HG03521 (cell line): Measurements from ENCODE around the gene SPSB4.

ENCODE experiments used
- ATAC-seq: cut with Tn5 transposase; IDR thresholded peaks from one replicate; pipeline ENCODE4 v1.9.1; 2021; ENCODE audit warnings: mild to moderate bottlenecking, moderate library complexity; ENCODE audit not compliant: unreplicated experiment

The SPSB4 gene

DNA sequence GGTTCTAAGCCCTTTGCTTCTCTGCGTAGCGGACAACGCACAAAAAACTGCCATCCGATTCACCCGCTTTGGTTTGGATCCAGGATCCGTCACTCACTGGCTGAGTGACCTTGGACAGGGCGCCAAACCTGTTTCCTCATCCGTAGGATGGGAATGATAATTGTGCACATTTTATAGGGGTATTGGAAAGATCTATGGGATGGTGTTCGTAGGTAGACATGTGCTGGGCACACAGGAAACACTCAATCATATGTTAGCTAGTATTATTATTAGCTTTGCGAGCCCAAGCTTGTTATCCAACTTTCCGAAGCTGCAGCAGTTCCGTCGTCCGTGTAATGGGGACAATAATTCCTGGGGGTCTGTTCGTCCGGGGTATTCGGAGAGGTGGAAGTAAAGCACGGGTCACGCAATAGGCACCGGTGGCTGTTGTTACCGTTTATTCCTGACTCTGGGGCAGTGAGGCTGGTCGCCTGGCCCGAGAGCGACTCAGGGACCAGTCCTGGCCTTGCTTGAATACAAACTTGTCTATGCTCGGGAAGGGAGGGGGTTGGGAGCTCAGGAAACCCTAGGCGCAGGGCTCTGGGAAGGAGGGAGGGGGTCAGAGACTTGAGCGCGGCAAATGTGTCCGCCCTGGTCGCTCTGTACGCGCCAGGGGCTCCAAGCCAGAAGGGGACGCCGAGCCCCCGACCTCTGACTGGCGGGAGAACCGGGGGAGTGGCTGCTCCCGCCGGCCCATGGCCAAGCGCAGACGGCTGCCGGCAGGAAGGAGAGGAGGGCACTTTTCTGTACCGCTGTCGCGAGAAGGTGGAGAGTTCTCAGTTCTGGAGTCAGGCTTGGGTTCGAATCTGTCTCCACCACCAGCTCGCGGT is 1.3 kb downstream of the SPSB4 start:
- ATAC-seq: no peak

DNA sequence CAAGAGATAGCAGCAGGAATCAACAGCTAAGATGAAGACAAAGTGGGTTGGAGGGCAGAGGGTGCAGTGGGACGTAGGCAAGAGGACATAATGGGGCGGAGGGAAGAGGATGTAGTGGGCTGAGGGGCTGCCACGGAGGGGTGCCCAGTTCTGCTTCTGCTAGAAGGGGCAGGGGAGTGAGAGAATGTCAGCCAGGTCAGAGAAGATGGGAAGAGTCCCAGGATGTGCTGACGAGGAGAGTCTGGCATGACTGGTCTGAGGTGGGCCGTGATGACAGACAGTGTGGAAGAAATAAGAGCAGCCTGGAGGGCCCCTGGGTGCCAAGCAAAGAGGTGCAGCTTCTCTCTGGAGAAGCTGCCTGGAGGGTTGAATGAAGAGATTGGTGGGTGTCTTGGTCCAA is 4.0 kb downstream of the SPSB4 start:
- ATAC-seq: no peak

DNA sequence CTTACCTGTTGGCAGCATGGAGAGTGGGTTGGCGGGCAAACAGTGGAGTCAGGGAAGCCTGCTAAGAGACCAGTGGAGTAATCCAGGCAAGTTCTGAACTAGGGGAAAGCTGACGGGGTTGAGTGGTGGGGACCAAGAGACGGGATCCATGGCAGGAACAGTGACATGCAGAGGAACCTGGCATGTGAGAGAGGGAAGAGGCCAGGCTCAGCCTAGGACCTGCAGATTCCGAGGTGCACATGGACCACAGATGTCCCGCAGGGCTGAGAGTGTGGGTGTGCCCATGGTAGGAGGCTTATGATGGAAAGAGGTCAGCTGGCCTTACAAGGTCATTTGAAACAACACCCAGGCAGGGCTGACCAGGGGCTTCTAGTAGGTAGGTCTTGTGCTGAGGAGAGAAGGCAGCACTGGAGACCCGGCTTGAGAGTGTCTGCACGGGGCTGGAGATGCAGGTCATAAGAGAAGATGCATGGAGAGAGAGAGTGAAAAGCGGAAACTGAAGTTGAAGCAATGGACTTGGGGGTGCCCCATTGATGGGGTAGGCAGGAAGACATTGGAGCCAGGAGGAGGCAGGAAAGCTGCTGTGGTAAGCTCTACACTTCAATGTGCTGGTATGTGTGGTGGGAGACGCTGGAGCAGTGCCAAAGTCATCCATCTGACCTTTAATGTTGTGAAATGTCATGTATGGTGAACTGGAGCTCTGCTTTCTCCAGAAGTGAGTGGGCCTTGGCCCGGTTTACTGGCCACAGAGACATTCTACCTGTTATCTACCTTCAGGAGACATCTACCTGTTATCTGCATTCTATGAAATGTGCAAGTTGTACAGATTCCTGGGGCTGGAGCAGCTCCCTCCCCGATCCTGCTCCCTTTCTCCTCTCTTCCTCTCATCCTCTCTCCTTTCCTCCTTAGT is 4.6 kb downstream of the SPSB4 start:
- ATAC-seq: no peak

DNA sequence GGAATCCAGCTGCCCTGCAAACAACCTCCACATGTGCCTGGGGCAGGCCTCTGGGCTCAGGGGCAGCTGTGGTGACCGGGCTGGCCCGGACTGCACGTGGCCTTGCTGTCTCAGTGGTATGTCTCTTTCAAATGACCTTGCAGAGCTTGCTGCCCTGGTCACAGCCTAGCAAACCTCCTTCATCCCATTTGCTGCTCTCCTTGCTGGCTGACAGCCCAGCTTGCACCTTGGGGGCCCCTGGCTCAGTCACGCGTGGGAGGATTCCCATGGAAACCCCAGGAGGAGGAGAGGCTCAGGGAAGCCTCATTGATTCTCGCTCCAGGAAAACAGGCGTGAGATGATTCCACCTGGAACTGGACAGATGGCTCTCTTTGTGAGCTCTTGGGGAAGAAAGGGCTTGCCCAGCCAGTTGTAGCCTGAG is 5.6 kb downstream of the SPSB4 start:
- no peak for ATAC-seq

DNA sequence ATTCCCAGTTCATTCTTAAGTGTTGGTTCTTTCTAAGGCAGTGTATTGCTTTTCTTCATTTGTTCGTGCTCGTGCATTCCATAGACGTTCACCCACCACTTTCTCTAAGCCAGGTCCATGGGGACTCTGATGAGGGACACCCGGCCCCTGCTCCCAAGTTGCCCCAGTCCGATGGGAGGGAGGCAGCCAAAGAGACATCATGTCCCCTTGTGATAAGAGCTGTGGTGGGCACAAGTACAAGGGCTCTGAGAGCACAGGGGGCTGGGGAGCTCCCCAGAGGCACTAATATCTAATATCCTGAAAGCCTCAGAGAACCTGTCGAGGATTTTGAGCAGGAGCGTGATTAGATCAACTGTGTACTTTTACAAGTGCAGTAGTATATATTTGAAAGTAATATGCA is 6.3 kb downstream of the SPSB4 start:
- ATAC-seq: no peak

DNA sequence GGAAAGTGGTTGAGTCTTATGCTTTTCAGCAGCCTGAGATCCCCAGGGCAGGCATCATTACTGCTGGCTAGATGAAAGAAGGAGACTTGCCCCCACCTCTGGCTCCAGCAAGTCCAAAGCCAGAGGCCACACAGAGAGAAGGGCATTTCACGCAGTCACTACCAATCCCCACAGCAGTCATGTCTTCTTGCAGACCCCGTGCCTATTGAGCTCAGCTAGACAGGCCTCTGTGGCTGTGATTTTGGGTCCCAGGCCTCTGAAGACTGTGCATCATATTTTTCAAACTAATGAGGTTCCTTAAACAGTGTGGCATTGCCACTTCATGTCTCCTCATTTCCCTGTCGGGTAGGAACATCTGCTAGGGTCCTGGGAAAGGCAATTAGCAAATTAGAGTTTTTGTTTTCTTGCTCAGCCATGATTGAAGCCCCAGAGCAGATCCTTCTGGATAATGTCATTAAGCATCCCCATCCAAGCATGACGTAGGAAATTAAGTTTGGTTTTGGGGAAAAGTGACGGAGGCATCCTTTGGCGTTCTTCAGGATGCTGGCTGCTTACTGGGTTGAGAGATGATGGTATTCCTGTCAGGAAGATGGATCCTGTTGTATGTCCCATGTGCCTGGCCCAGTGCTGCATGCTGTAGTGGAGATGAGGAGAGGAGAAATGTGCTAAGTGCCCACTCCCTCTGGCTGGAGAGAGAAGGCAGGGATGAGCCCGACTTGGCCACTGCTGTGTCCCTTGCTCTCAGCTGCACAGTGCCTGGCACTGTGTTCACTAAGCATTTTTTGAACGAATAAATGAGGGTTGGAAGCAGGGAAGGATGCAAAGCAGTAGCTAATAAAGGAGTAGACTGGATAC is 7.0 kb downstream of the SPSB4 start:
- no peak for ATAC-seq

DNA sequence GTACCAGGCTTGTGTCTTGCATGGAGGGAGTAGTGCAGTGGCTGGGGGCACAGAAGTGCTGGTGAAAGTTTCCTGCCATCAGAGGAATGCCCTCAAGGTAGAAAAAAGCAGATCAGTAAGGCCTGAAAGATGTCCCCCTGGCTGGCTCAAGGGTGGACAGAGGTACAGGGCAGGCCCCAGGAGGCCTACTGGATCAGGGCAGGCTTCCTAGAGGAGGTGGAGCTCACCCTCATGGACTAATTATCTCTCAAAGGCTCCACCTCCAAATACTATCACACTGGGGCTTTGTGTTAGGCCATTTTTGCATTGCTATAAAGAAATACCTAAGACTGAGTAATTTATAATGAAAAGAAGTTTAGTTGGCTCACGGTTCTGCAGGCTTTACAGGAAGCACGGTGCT is 7.8 kb downstream of the SPSB4 start:
- no peak for ATAC-seq

DNA sequence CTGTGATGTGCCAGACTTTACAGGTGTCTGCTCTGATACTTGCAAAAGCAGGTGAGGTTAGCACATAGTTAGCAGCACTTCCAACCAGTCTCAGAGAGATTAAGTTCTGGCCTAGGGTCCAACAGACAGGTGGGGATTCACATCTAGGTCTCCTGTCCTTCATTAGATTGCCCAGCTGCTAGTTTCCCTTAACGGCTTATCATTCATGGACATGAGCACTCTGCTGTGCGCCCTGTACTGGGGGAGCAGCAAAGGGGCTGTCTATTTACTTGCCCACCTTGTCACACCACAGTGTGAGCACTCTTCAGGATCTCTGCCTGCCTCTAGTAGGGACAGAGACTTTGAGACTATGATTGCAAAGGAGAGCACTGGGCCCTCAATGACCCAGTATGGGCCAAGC is 8.7 kb downstream of the SPSB4 start:
- ATAC-seq: no peak

DNA sequence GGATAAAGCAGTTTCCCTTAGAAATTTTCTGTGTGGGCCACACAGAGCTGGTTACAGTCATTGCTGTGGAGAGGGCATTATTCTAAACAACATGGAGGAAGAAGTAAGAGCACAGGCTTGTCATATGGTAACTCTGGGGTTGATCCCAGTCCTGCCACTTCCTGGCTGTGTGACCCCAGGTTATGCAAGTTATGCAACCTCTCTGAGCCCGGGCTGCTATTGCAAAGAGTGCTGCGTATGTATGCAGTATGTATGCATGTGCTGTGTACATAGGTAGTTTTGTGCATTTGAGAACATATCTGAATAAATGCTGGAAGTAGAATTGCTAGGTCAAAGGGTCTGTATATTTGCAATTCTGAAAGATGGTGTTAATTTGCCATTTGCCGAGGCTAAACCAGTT is 9.2 kb downstream of the SPSB4 start:
- no peak for ATAC-seq

DNA sequence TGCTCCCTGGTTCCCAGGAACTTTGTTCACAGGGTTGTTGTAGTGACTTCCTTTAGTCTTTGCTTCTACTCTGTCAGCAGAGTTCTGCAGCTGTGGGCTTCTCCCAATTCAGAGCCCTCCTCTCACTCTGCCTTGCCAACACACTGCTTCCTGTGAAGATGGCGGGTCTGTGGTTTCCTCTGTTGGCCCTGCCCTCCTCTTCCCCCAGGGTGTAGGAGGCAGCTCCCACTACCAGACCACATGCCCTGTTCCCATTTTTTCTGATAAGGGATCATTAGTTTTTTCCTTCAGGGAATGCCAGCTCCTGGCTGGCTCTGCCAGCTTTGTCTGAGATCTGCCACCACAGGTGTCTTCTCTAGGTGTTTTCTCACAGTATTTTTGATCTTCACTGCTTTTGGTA is 12.7 kb downstream of the SPSB4 start:
- no peak for ATAC-seq

DNA sequence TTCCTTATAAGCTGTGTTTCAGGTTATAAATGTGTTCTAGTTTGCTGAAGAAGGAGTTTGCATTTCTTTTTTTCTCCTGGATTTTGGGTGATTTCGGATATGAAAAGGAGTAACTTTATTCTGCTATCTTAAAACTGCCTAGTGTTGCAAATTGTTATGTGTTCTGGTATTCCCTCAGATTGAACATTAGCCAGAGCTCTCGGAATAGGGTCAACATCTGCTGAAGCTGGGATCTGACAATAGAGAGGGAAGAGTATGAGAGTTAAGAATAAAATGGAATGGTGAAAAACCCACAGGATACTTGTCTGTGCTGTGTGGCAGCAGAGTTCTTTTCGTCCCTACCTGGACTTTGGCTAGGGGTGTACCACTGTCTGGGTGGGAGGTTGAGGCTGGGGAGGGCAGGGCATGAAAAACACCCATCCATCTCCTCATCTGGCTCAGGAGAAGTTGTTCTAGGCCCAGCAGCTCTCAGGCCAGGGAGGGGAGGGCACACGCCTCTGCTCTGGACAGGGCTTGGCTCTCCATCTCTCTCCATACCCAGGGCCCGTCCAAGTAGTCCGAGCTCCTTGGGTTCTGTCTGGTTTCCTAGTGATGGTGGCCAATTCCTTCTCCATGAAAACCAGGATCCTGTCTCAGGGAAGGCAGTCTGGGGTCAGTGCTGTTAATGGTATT is 13.2 kb downstream of the SPSB4 start:
- ATAC-seq: no peak

DNA sequence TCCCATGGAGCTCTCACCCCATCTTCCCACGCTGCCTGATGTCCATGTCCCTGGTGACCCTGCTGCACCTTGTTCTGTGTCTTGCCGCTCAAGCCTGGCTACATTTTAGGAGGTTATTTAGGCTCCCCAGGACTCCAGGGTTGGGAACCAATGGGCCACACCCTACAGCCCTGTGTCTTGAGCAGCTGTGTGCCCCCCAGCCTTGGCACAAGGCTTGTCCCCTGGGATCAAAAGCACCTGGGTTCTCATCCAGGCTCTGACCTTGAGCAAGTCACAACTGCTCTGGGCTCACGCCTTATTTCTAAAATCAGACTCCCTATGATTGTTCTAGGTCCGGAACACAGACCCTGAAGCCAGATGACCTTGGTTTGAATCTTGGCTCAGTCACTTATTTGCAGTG is 14.1 kb downstream of the SPSB4 start:
- ATAC-seq: no peak

DNA sequence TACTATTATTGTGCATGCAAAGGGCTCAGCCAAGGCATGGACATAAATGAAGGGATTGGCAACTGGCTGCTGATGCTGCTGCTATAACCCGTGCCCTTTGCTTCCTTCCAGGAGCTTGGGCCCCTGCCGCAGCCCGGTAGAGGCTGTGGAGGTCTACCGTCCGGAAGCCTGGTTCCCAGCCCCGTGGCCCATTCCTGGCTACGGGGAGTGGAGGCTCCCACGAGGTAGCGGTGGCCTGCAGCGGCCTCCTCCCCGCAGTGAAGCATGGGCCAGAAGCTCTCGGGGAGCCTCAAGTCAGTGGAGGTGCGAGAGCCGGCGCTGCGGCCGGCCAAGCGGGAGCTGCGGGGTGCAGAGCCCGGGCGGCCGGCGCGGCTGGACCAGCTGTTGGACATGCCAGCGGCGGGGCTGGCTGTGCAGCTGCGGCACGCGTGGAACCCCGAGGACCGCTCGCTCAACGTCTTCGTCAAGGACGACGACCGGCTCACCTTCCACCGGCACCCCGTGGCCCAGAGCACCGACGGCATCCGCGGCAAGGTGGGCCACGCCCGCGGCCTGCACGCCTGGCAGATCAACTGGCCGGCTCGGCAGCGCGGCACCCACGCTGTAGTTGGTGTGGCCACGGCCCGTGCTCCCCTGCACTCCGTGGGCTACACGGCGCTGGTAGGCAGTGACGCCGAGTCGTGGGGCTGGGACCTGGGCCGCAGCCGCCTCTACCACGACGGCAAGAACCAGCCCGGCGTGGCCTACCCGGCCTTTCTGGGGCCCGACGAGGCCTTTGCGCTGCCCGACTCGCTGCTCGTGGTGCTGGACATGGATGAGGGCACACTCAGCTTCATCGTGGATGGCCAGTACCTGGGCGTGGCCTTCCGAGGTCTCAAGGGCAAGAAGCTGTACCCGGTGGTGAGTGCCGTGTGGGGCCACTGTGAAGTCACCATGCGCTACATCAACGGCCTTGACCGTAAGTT is 15.0 kb downstream of the SPSB4 start:
- ATAC-seq: no peak

DNA sequence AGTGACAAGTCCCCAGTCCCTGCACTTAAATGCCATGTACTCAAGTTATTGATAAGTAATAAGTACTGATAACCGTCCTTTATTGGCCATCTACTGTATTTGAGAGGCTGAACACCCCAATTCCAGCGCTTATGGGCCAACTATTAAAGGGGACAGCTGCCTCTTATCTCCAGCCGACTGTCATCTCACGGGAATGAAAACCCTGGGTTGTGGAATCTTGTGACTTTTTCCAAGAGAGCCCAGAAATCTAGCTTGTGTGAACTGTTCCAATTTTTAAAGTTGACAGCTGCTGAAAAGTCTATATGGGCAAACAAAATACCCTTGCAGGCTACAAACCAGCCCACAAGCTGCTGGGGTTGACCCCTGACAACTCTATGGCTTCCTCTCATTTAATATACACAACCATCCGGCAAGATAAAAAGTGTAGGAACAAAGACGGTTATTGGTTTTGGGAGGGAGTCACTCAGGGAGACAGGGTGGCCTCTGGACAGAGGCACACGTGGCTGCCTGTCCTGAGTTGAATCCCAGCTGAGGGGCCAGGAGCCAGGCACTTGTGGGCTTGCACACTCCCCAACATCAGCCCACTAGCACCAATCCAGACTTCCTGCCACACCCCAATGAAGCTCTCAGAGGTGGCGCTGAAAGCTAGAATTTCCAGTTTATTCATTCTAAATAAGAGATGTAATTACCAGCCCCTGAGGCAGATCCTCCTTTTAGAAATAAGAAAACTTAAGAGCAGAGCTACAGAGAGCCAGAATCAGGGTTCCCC is 16.2 kb downstream of the SPSB4 start:
- no peak for ATAC-seq

DNA sequence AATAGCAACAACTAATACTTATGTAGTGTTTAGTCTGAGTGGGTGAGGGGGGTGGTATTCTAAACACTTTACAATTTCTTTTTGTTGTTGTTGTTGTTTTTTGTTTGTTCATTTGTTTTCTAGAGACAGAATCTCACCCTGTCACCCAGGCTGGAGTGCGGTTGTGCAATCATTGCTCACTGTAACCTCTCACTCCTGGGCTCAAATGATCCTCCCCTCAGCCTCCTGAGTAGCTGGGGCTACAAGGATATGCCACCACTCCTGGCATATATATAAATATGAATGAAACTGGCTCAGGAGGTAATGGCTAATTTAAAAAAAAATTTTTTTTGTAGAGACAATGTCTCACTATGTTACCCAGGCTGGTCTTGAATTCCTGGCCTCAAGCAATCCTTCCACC is 19.1 kb downstream of the SPSB4 start:
- ATAC-seq: no peak

DNA sequence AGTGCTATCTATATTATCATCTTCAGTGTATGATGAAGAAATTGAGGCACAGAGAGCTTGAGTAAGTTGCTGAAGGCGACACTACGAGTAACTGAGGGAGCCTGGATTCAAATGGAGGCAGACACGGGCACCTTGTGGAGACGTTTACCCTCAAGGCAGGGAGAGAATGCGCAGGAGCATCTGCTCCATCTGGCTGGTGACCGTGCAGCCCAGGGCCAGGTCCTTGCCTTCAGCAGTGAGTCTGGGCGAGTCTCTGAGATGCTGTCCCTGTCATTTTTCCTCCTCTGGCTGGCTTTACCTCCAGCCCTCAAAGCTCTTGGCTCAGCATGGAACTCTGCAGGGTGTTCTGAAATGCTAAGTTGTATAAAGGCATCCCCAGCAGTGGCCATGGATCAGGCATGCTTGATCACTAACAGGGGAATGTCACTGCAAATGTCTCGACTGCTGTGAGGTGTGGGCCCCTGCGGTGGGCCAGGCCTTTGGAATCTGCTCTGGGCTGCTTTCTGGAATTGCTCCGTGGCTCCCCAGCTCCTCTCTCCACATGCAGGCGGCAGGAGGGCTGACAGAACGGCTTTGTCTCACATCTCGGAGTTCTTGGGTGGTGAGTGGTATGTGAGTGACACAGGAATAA is 19.7 kb downstream of the SPSB4 start:
- no peak for ATAC-seq

DNA sequence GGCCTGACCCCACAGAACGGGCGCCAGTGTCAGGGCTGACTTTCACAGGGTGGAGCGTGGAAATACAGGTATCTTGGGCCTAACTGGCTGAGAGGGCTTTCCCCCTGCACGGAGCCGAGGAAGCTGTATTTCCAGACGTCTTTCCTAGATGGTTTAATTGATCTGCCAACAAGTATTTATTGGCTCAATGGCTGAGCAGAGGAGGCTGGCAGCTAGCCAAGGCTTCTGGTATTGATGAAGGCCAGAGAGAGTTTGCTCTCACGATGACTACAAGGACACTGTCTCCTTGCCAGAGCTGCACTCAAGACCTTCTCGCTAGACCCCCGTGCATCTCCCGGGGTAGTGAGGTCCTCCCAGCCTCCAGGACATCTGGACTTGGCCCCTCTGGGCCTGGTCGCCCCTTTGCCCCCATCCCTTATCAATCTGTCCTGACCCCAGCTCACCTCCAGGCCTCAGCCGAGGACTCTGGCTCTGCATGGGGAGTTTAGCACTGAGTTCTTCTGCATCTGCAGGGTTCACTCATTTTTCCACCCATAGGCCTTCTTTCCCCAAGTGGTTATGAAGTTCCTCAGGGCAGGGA is 20.6 kb downstream of the SPSB4 start:
- ATAC-seq: no peak

DNA sequence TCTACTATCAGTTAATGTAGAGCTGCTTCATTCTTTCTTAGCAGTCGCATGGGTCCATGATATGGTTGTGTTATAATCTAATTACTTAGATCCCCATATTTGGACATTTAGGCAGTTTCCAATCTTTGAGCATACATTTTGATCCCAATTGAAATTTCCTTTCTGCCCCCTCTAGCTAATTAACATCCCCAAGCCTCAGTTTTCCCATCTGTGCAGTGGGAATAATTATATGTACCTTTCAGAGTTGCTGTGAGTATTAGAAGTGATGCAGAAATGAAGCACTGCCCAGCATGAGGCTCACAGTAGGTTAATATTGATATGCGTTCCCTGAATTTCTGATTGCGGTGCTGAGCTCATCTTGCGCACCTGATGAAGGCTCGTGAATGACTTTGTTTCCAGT is 21.8 kb downstream of the SPSB4 start:
- ATAC-seq: no peak
